K562 (cell line): ENCODE results near the gene ECM1. TPM values are rescaled to one million over a fixed set of nuclear protein-coding genes. Genes with fewer than 3 reads are reported as not detected.

ENCODE experiments used
- BHLHE40 ChIP-seq: IDR thresholded peaks from 2 replicates; pipeline ENCODE4 v1.6.1; 2011; ENCODE audit warnings: low read length, improper control_type of control experiment
- C11orf30 ChIP-seq: fragments of 450-650 bp; IDR thresholded peaks from 2 replicates; pipeline ENCODE4 v1.6.1; 2016; ENCODE audit warnings: low read depth, mild to moderate bottlenecking
- FOXA1 ChIP-seq: fragments of 450-650 bp; IDR thresholded peaks from 2 replicates; pipeline ENCODE4 v1.6.1; 2016; ENCODE audit warnings: mild to moderate bottlenecking, borderline replicate concordance
- JUNB ChIP-seq: fragments of 450-650 bp; formaldehyde crosslinking; conservative IDR thresholded peaks from 2 replicates; pipeline ENCODE4 v1.4.0; 2020; ENCODE audit warnings: mild to moderate bottlenecking
- KAT7 ChIP-seq: sonication (generic); formaldehyde crosslinking; IDR thresholded peaks from 2 replicates; pipeline ENCODE4 v1.8.0; 2022; ENCODE audit warnings: missing genetic modification reagents, mild to moderate bottlenecking, borderline replicate concordance
- KDM5B ChIP-seq: fragments of 200-600 bp; sonication (generic); IDR thresholded peaks from 2 replicates; pipeline ENCODE4 v1.6.1; 2012; ENCODE audit warnings: low read depth, mild to moderate bottlenecking, moderate library complexity, low read length, control low read depth, inconsistent platforms; ENCODE audit not compliant: insufficient replicate concordance
- MAZ ChIP-seq, 2 experiments: fragments of 450-650 bp in 1 of 2; sonication (generic) in 1 of 2; formaldehyde crosslinking; IDR thresholded peaks in 1 of 2; conservative IDR thresholded peaks in 1 of 2; 2 replicates each; pipeline versions ENCODE4 v1.4.0 to v1.5.0; 2020; ENCODE audit warnings: mild to moderate bottlenecking in 1 of 2, missing genetic modification reagents in 1 of 2
- NCOA6 ChIP-seq: fragments of 450-650 bp; IDR thresholded peaks from 2 replicates; pipeline ENCODE4 v1.6.1; 2017; ENCODE audit warnings: mild to moderate bottlenecking
- NCOR1 ChIP-seq: fragments of 450-650 bp; IDR thresholded peaks from 2 replicates; pipeline ENCODE4 v1.6.1; 2016; ENCODE audit warnings: mild to moderate bottlenecking, moderate library complexity
- NFYB ChIP-seq: IDR thresholded peaks from 2 replicates; pipeline ENCODE4 v1.6.1; 2011; ENCODE audit warnings: mild to moderate bottlenecking, moderate library complexity; ENCODE audit not compliant: insufficient read length; ENCODE audit errors: extremely low read depth
- NR3C1 ChIP-seq: sonication (generic); formaldehyde crosslinking; IDR thresholded peaks from 2 replicates; pipeline ENCODE4 v1.8.1; 2022; ENCODE audit warnings: missing genetic modification reagents
- PCBP1 ChIP-seq: fragments of 200-400 bp; formaldehyde crosslinking; IDR thresholded peaks from 2 replicates; pipeline ENCODE4 v1.6.1; 2018; ENCODE audit warnings: mild to moderate bottlenecking, low read depth, low read length; ENCODE audit not compliant: poor library complexity, severe bottlenecking
- PHF20 ChIP-seq: fragments of 450-650 bp; IDR thresholded peaks from 2 replicates; pipeline ENCODE4 v1.6.1; 2018; ENCODE audit not compliant: partially characterized antibody
- POLR3G ChIP-seq: IDR thresholded peaks from 2 replicates; pipeline ENCODE4 v1.6.1; 2011; ENCODE audit not compliant: insufficient read length, insufficient replicate concordance; ENCODE audit errors: extremely low read depth
- SOX6 ChIP-seq: fragments of 450-650 bp; IDR thresholded peaks from 2 replicates; pipeline ENCODE4 v1.6.1; 2014; ENCODE audit warnings: mild to moderate bottlenecking
- SP2 ChIP-seq: IDR thresholded peaks from 2 replicates; pipeline ENCODE4 v1.6.1; 2011; ENCODE audit warnings: mild to moderate bottlenecking, low read depth, low read length, moderate library complexity; ENCODE audit not compliant: poor library complexity, severe bottlenecking; ENCODE audit errors: extremely low read depth
- TCF7L2 ChIP-seq: fragments of 150-350 bp; IDR thresholded peaks from 2 replicates; pipeline ENCODE4 v1.6.1; 2016; ENCODE audit warnings: low read depth, mild to moderate bottlenecking, low read length, moderate library complexity
- XRCC3 ChIP-seq: fragments of 450-650 bp; IDR thresholded peaks from 2 replicates; pipeline ENCODE4 v1.6.1; 2017; ENCODE audit warnings: mild to moderate bottlenecking, moderate library complexity
- ZNF174 ChIP-seq: fragments of 250-450 bp; sonication (Bioruptor Pico); IDR thresholded peaks from 2 replicates; pipeline ENCODE4 v1.4.0; 2020; ENCODE audit warnings: mild to moderate bottlenecking
- ZNF253 ChIP-seq: fragments of 250-450 bp; sonication (Bioruptor Pico); conservative IDR thresholded peaks from 2 replicates; pipeline ENCODE4 v1.6.1; 2021; ENCODE audit warnings: mild to moderate bottlenecking
- ZNF263 ChIP-seq: sonication (generic); formaldehyde crosslinking; IDR thresholded peaks from 2 replicates; pipeline ENCODE4 v1.8.0; 2022; ENCODE audit warnings: mild to moderate bottlenecking, missing genetic modification reagents, borderline replicate concordance
- polyA plus RNA-seq, 8 experiments: library from polyadenylated mRNA; depleted of rRNA in 4 of 8; stranded (reverse) in 5 of 8; unstranded in 3 of 8; fragments of >200 nt; fragmentation: Nextera tagmentation in 2 of 8; fragmentation: Illumina TruSeq in 1 of 8; extraction: Ambion mirVana in 2 of 8; extraction: Trizol in 1 of 8; gene quantifications; 2 replicates each; pipeline versions ENCODE4 v1.2.1 to v1.2.3, GENCODE V29; 2011 to 2014; ENCODE audit warnings: inconsistent platforms in 1 of 8, missing spikeins in 1 of 8
- total RNA-seq, 7 experiments: library from RNA; depleted of rRNA in 6 of 7; stranded (reverse); fragments of >200 nt in 6 of 7; fragmentation: Illumina TruSeq in 2 of 7; extraction: Trizol in 2 of 7; gene quantifications; 2 replicates each; pipeline versions ENCODE4 v1.2.1 to v1.2.3, GENCODE V29; 2011 to 2021; ENCODE audit warnings: low replicate concordance in 1 of 7
- TF ChIP-seq, protein P1 (sequence below): sonication (generic); formaldehyde crosslinking; IDR thresholded peaks from 2 replicates; pipeline ENCODE4 v1.8.1; 2023; ENCODE audit warnings: missing genetic modification reagents, mild to moderate bottlenecking, borderline replicate concordance
- TF ChIP-seq, protein P2 (sequence below), 2 experiments: fragments of 450-650 bp; conservative IDR thresholded peaks; 2 replicates each; pipeline ENCODE4 v1.6.1; 2017; ENCODE audit warnings: mild to moderate bottlenecking in 2 of 2, moderate library complexity in 2 of 2

ECM1 gene
- total and polyA plus RNA-seq, 9 of the 15 experiments (the other 6 are each of a cell fraction or from before 2014, with no cell fraction given), result 6.6 to 52.2 (median 12.8) TPM

DNA sequence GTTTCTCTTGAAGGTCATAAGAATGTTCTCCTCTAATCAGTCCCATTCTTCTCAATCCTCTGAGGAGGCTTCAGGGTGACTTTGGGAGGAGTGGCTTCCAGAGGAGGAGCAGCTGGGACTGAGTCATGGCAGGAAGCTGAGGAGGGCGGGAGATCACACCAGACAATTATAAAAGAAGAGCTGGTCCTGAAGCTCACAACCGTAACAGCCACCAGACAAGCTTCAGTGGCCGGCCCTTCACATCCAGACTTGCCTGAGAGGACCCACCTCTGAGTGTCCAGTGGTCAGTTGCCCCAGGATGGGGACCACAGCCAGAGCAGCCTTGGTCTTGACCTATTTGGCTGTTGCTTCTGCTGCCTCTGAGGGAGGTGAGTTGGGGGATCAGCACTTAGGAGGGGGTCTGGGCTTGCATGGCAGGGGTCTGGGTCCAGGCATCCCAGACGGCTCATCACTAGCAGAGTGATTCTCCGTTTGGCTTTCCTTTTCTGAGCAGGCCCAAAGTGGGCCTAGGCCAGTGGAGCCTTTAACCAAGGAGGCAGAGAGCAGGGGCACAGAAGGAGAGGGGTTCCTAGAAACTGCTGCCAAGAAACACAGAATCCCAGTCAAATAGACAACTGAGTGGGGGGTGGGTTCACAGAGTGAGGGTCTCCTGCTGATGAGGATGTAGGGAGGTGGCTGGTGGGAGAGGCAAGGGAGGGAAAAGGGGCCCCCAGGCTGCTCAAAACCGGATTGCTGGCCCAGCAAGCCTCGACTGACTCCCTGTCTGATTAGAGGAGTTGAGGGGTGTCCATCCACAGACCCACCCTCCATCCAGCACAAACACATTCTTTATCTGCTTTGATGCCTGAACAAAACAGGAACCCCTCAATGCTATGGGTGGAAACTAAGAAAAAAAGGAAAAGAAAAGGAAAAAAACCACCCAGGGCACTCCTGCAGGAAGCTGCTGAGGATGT is at the start of gene ECM1 (continued):
- TF ChIP-seq, protein P1, sequence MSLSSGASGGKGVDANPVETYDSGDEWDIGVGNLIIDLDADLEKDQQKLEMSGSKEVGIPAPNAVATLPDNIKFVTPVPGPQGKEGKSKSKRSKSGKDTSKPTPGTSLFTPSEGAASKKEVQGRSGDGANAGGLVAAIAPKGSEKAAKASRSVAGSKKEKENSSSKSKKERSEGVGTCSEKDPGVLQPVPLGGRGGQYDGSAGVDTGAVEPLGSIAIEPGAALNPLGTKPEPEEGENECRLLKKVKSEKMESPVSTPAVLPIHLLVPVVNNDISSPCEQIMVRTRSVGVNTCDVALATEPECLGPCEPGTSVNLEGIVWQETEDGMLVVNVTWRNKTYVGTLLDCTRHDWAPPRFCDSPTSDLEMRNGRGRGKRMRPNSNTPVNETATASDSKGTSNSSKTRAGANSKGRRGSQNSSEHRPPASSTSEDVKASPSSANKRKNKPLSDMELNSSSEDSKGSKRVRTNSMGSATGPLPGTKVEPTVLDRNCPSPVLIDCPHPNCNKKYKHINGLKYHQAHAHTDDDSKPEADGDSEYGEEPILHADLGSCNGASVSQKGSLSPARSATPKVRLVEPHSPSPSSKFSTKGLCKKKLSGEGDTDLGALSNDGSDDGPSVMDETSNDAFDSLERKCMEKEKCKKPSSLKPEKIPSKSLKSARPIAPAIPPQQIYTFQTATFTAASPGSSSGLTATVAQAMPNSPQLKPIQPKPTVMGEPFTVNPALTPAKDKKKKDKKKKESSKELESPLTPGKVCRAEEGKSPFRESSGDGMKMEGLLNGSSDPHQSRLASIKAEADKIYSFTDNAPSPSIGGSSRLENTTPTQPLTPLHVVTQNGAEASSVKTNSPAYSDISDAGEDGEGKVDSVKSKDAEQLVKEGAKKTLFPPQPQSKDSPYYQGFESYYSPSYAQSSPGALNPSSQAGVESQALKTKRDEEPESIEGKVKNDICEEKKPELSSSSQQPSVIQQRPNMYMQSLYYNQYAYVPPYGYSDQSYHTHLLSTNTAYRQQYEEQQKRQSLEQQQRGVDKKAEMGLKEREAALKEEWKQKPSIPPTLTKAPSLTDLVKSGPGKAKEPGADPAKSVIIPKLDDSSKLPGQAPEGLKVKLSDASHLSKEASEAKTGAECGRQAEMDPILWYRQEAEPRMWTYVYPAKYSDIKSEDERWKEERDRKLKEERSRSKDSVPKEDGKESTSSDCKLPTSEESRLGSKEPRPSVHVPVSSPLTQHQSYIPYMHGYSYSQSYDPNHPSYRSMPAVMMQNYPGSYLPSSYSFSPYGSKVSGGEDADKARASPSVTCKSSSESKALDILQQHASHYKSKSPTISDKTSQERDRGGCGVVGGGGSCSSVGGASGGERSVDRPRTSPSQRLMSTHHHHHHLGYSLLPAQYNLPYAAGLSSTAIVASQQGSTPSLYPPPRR, result no peak
- TF ChIP-seq JUNB (CRISPR knock-in tag), result no peak
- no peak for TF ChIP-seq TCF7L2
- no peak for TF ChIP-seq XRCC3
- TF ChIP-seq PHF20, result no peak
- no peak for TF ChIP-seq ZNF174 (CRISPR knock-in tag)
- no peak for TF ChIP-seq MAZ (CRISPR knock-in tag; conservative IDR thresholded peaks at IDR 0.05 in 1 of 2, IDR thresholded peaks at IDR 0.05 in 1 of 2)
- no peak for TF ChIP-seq FOXA1
- no peak for TF ChIP-seq BHLHE40
- TF ChIP-seq, protein P2, sequence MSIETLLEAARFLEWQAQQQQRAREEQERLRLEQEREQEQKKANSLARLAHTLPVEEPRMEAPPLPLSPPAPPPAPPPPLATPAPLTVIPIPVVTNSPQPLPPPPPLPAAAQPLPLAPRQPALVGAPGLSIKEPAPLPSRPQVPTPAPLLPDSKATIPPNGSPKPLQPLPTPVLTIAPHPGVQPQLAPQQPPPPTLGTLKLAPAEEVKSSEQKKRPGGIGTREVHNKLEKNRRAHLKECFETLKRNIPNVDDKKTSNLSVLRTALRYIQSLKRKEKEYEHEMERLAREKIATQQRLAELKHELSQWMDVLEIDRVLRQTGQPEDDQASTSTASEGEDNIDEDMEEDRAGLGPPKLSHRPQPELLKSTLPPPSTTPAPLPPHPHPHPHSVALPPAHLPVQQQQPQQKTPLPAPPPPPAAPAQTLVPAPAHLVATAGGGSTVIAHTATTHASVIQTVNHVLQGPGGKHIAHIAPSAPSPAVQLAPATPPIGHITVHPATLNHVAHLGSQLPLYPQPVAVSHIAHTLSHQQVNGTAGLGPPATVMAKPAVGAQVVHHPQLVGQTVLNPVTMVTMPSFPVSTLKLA (conservative IDR thresholded peaks at IDR 0.05), result no peak
- no peak for TF ChIP-seq C11orf30
- TF ChIP-seq ZNF253 (CRISPR knock-in tag), result no peak
- TF ChIP-seq PCBP1, result no peak
- TF ChIP-seq POLR3G, result no peak
- TF ChIP-seq KAT7 (CRISPR knock-in tag), result no peak
- peak; percentile 78 for TF ChIP-seq KDM5B
- no peak for TF ChIP-seq NCOA6
- TF ChIP-seq NR3C1 (CRISPR knock-in tag), result no peak
- no peak for TF ChIP-seq SP2
- TF ChIP-seq SOX6, result peak; percentile 32; the same call in 1 of the 2 replicates
- TF ChIP-seq NFYB, result no peak
- TF ChIP-seq NCOR1, result no peak
- TF ChIP-seq ZNF263 (CRISPR knock-in tag), result peak; percentile 97
